Measurements from ENCODE around the gene CHGA. TPM values are rescaled to one million over a fixed set of nuclear protein-coding genes. Genes with fewer than 3 reads are reported as not detected.

CHGA gene
- total and polyA plus RNA-seq, 2 of the 13 experiments (the other 11 are each of a cell fraction or from before 2014, with no cell fraction given): not detected

GRCh38 chr14:92976268-92976667 is 53.3 kb downstream of the CHGA start:
- intact Hi-C loops (cut with micrococcal nuclease; ENCODE audit: unreplicated experiment): no loop called here
- no TSS peak for BruUV-seq (replicated peaks)
- POLR2A ChIA-PET: no interaction called here

DNA sequence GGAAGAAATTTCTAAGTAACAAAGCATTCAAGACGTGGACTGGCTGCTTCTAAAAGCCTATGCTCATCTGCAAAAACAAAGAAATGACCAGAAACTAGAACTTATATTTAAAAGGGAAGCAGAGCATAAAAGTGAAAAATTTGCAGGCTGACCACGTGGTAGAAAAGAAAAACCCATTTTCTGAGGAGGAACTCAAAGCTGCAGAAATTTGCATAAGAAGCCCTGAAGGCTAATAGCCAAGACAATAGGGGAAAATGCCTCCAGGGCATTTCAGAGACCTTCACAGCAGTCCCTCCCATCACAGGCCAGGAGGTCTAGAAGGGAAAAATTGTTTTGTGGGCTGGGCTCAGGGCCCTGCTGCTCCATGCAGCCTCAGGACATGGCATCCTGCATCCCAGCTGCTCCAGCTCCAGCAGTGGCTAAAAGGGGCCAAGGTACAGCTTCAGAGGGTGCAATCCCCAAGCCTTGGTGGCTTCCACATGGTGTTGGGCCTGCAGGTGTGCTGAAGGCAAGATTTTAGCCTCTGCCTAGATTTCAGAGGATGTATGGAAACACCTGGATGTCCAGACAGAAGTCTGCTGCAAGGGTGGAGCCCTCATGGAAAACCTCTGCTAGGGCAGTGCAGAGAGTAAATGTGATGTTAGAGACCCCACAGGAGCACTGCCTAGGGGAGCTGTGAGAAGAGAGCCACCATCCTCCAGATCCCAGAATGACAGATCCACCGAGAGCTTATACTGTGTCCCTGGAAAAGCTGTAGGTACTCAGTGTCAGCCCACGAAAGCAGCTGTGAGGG is 55.5 kb downstream of the CHGA start:
- BruUV-seq (replicated peaks): no TSS peak
- Histone ChIP-seq H3K36me3 (replicated peaks in 1 of 2; ENCODE audit: control insufficient read depth in 1 of 2, insufficient read depth in 2 of 2, low read length in 2 of 2) (peaks cover 0 to 20% of the 10 kb centered on the region in 2 experiments; a peak in 2 of 5 replicates), H3K4me2 (ENCODE audit: low read depth, low read length) (no peak overlapping the region), H3K9ac (ENCODE audit: insufficient read depth, low read depth, low read length) (no peak overlapping the region), H3K27me3 (ENCODE audit: control insufficient read depth in 1 of 2, insufficient read depth in 2 of 2, low read length in 2 of 2) (no peaks in the 10 kb centered on the region), H3K4me1 (ENCODE audit: insufficient read depth, low read length) (peaks cover 9% of the 10 kb centered on the region), H3K9me3 (ENCODE audit: low read length) (peaks cover 22% of the 10 kb centered on the region), H2AFZ (ENCODE audit: low read length) (no peak overlapping the region), H3K27ac (ENCODE audit: extremely low read length, insufficient read depth, low read length) (no peak overlapping the region), H4K20me1 (ENCODE audit: insufficient read depth, low read length) (no peaks in the 10 kb centered on the region), H3K4me3 (replicated peaks in 1 of 3; ENCODE audit: insufficient read depth in 1 of 3, low read depth in 2 of 3, low read length in 3 of 3) (no peak overlapping the region), H3K79me2 (ENCODE audit: insufficient read depth, low read length) (no peaks in the 10 kb centered on the region)
- in situ Hi-C loops (cut with HindIII; ENCODE audit: extremely low pct_ligation_motif_present, low pct_unique_long_range_greater_than_20kb): no loop called here
- WGBS (ENCODE audit: low lambda C conversion rate): 85% methylated on average over 4 of the region's 4 CpGs
- ChIA-PET CTCF (ENCODE audit: low intra/inter-chr PET ratio, low total read pairs) (no interaction called here), POLR2A (no interaction called here)
- intact Hi-C loops (cut with micrococcal nuclease; ENCODE audit: unreplicated experiment): no loop called here
- TF ChIP-seq, protein P1, sequence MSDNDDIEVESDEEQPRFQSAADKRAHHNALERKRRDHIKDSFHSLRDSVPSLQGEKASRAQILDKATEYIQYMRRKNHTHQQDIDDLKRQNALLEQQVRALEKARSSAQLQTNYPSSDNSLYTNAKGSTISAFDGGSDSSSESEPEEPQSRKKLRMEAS (IDR thresholded peaks at IDR 0.05): no peak
- TF ChIP-seq ZNF280D (CRISPR knock-in tag; IDR thresholded peaks at IDR 0.05): peak; percentile 58; the same call in 1 of the 2 replicates
- no peak for TF ChIP-seq JUNB (CRISPR knock-in tag; IDR thresholded peaks at IDR 0.05; ENCODE audit: borderline replicate concordance)
- 0 out of 2 replicates have a peak, but pooled peaks have one; percentile 47 for TF ChIP-seq TOPORS (CRISPR knock-in tag; IDR thresholded peaks at IDR 0.05)
- no peak for FAIRE-seq
- ATAC-seq: no peak
- DNase-seq (ENCODE audit: low spot score): no peak

More at GRCh38 chr14:92976268-92976667, 53.3 kb downstream of the CHGA start:
- in situ Hi-C loops (cut with HindIII; ENCODE audit: extremely low pct_ligation_motif_present, low pct_unique_long_range_greater_than_20kb): no loop called here
- CTCF ChIA-PET (ENCODE audit: low intra/inter-chr PET ratio, low total read pairs): no interaction called here
- Histone ChIP-seq H3K27ac (ENCODE audit: extremely low read length, insufficient read depth, low read length) (no peak overlapping the region), H3K36me3 (replicated peaks in 1 of 2; ENCODE audit: control insufficient read depth in 1 of 2, insufficient read depth in 2 of 2, low read length in 2 of 2) (peaks cover 0 to 16% of the 10 kb centered on the region in 2 experiments; a peak in 2 of 5 replicates), H3K27me3 (ENCODE audit: control insufficient read depth in 1 of 2, insufficient read depth in 2 of 2, low read length in 2 of 2) (no peaks in the 10 kb centered on the region), H3K79me2 (ENCODE audit: insufficient read depth, low read length) (no peaks in the 10 kb centered on the region), H3K4me3 (replicated peaks in 1 of 3; ENCODE audit: insufficient read depth in 1 of 3, low read depth in 2 of 3, low read length in 3 of 3) (no peak overlapping the region), H4K20me1 (ENCODE audit: insufficient read depth, low read length) (no peaks in the 10 kb centered on the region), H3K9ac (ENCODE audit: insufficient read depth, low read depth, low read length) (no peak overlapping the region), H3K9me3 (ENCODE audit: low read length) (peaks cover 22% of the 10 kb centered on the region), H3K4me1 (ENCODE audit: insufficient read depth, low read length) (no peaks in the 10 kb centered on the region), H2AFZ (ENCODE audit: low read length) (no peak overlapping the region), H3K4me2 (ENCODE audit: low read depth, low read length) (no peak overlapping the region)
- DNase-seq (ENCODE audit: low spot score) (no peak), FAIRE-seq (no peak), ATAC-seq (no peak)
- no CpG with 5 or more reads among the region's 2 CpGs for WGBS (ENCODE audit: low lambda C conversion rate)
- TF ChIP-seq ZNF331 (CRISPR knock-in tag; IDR thresholded peaks at IDR 0.05): peak; percentile 98
- no peak for TF ChIP-seq ZNF350 (CRISPR knock-in tag; IDR thresholded peaks at IDR 0.05; ENCODE audit: borderline replicate concordance, low read depth)
